K562 (cell line): ENCODE results near the gene PRUNE1. TPM values are rescaled to one million over a fixed set of nuclear protein-coding genes. Genes with fewer than 3 reads are reported as not detected.

Experiments used
- CSDE1 ChIP-seq, 2 experiments: fragments of 450-650 bp; IDR thresholded peaks; 2 replicates each; pipeline ENCODE4 v1.6.1; 2016; ENCODE audit warnings: mild to moderate bottlenecking in 1 of 2
- ETV6 ChIP-seq, 3 experiments: fragments of 150-350 bp in 1 of 3; sonication (generic) in 1 of 3; formaldehyde crosslinking in 1 of 3; IDR thresholded peaks; 2 replicates each; pipeline versions ENCODE4 v1.6.1 to v1.8.0; 2014 to 2022; ENCODE audit warnings: borderline replicate concordance in 2 of 3, low read depth in 2 of 3, antibody characterized with exemption in 1 of 3, low read length in 1 of 3, mild to moderate bottlenecking in 1 of 3, missing genetic modification reagents in 1 of 3
- GATA2 ChIP-seq: sonication (generic); formaldehyde crosslinking; IDR thresholded peaks from 2 replicates; pipeline ENCODE4 v1.4.0; 2020; ENCODE audit warnings: mild to moderate bottlenecking, missing genetic modification reagents
- HDAC1 ChIP-seq, 2 experiments: fragments of 450-650 bp; IDR thresholded peaks; 2 replicates each; pipeline ENCODE4 v1.6.1; 2016 to 2017; ENCODE audit warnings: inconsistent platforms in 1 of 2, mild to moderate bottlenecking in 1 of 2, moderate library complexity in 1 of 2
- KDM5B ChIP-seq: fragments of 200-600 bp; sonication (generic); IDR thresholded peaks from 2 replicates; pipeline ENCODE4 v1.6.1; 2012; ENCODE audit warnings: low read depth, mild to moderate bottlenecking, moderate library complexity, low read length, control low read depth, inconsistent platforms; ENCODE audit not compliant: insufficient replicate concordance
- KLF13 ChIP-seq: fragments of 450-650 bp; IDR thresholded peaks from 2 replicates; pipeline ENCODE4 v1.6.1; 2016; ENCODE audit warnings: missing genetic modification characterization, low read depth, mild to moderate bottlenecking, missing compliant biosample characterization, moderate library complexity, borderline replicate concordance
- NBN ChIP-seq: fragments of 450-650 bp; IDR thresholded peaks from 2 replicates; pipeline ENCODE4 v1.6.1; 2016; ENCODE audit warnings: low read depth, mild to moderate bottlenecking
- NCOA4 ChIP-seq: fragments of 450-650 bp; IDR thresholded peaks from 2 replicates; pipeline ENCODE4 v1.6.1; 2018; ENCODE audit warnings: mild to moderate bottlenecking; ENCODE audit not compliant: partially characterized antibody
- ZNF232 ChIP-seq: sonication (generic); formaldehyde crosslinking; IDR thresholded peaks from 2 replicates; pipeline ENCODE4 v1.8.0; 2022; ENCODE audit warnings: mild to moderate bottlenecking, missing genetic modification reagents
- ZNF274 ChIP-seq: IDR thresholded peaks from 2 replicates; pipeline ENCODE4 v1.6.1; 2011; ENCODE audit warnings: low read depth, mild to moderate bottlenecking, low read length, moderate library complexity, borderline replicate concordance
- ZNF583 ChIP-seq: fragments of 250-450 bp; sonication (Bioruptor Pico); IDR thresholded peaks from 2 replicates; pipeline ENCODE4 v1.4.0; 2020
- polyA plus RNA-seq, 8 experiments: library from polyadenylated mRNA; depleted of rRNA in 4 of 8; stranded (reverse) in 5 of 8; unstranded in 3 of 8; fragments of >200 nt; fragmentation: Nextera tagmentation in 2 of 8; fragmentation: Illumina TruSeq in 1 of 8; extraction: Ambion mirVana in 2 of 8; extraction: Trizol in 1 of 8; gene quantifications; 2 replicates each; pipeline versions ENCODE4 v1.2.1 to v1.2.3, GENCODE V29; 2011 to 2014; ENCODE audit warnings: inconsistent platforms in 1 of 8, missing spikeins in 1 of 8
- total RNA-seq, 7 experiments: library from RNA; depleted of rRNA in 6 of 7; stranded (reverse); fragments of >200 nt in 6 of 7; fragmentation: Illumina TruSeq in 2 of 7; extraction: Trizol in 2 of 7; gene quantifications; 2 replicates each; pipeline versions ENCODE4 v1.2.1 to v1.2.3, GENCODE V29; 2011 to 2021; ENCODE audit warnings: low replicate concordance in 1 of 7
- TF ChIP-seq, protein P1 (sequence below), 2 experiments: fragments of 450-650 bp; IDR thresholded peaks; 2 replicates each; pipeline ENCODE4 v1.6.1; 2016

The PRUNE1 gene
- total and polyA plus RNA-seq, 9 of the 15 experiments (the other 6 are each of a cell fraction or from before 2014, with no cell fraction given), result 16.7 to 48.3 (median 26.2) TPM

DNA sequence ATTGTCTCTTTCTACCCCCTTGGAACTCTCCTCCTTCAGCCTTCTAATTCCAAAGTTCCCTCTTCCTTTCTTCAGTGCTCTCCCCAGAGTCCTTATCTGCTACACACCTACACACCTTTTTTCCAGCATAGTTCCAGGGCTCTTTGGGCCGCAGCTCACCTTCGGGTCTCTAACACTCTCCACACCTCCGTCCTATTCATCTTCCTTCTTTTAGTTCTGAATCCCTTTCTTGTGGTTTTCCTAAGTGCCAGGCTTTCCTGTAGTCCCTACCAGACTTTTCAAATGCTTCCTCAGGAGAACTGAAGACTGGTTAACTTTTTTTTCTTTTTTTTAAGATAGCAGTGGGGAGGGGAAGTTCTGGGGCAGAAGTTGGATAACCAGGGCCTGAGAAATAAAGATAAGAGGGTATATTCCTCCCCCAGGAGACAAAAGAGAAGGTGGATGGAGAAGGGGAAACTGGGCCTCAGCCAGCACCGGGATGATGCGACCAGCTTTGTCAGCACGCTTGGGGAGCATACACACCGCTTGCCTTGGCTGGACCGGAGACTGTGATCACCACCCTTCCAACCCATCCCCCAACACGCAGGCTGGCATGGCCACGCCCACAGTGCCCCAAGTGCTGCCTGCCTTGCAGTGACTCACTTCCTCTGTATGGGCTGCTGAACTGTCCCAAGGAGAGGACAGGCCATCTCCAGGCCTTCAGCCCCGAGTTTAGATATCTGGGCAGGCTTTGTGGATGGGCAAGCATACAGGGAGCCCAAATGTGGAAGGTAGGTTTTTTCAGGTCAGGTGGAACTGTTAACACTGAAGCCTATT is 31.2 kb upstream of the PRUNE1 start (continued):
- TF ChIP-seq ZNF232, result no peak
- TF ChIP-seq NBN, result peak; percentile 48; the same call in 1 of the 2 replicates
- no peak for TF ChIP-seq NCOA4
- TF ChIP-seq KLF13 (tag), result no peak; the same call in 1 of the 2 replicates
- TF ChIP-seq, protein P1, sequence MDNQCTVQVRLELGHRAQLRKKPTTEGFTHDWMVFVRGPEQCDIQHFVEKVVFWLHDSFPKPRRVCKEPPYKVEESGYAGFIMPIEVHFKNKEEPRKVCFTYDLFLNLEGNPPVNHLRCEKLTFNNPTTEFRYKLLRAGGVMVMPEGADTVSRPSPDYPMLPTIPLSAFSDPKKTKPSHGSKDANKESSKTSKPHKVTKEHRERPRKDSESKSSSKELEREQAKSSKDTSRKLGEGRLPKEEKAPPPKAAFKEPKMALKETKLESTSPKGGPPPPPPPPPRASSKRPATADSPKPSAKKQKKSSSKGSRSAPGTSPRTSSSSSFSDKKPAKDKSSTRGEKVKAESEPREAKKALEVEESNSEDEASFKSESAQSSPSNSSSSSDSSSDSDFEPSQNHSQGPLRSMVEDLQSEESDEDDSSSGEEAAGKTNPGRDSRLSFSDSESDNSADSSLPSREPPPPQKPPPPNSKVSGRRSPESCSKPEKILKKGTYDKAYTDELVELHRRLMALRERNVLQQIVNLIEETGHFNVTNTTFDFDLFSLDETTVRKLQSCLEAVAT (IDR thresholded peaks at IDR 0.05), result peak in 1 of 2 experiments; percentile 76; a peak in 2 of 4 replicates
- TF ChIP-seq ETV6 (IDR thresholded peaks at IDR 0.05; ENCODE audit: borderline replicate concordance in 1 of 2, low read depth in 2 of 2, low read length in 1 of 2), result peak in 1 of 2 experiments; percentile 68; a peak in 1 of 4 replicates
- TF ChIP-seq ETV6 (CRISPR knock-in tag; IDR thresholded peaks at IDR 0.05; ENCODE audit: borderline replicate concordance), result no peak
- TF ChIP-seq HDAC1 (IDR thresholded peaks at IDR 0.05), result peak; percentile 74 to 77; a peak in 3 of 4 replicates
- peak; percentile 57; the same call in 1 of the 2 replicates for TF ChIP-seq ZNF583 (CRISPR knock-in tag)
- no peak for TF ChIP-seq CSDE1 (IDR thresholded peaks at IDR 0.05)
- TF ChIP-seq GATA2 (CRISPR knock-in tag), result peak; percentile 85
- no peak for TF ChIP-seq ZNF274
- no peak for TF ChIP-seq KDM5B
